ENCODE data around the gene NOX4.

NOX4 gene

GRCh38 chr11:89484896-89485295 is 6.3 kb downstream of the NOX4 start:
- DNase-seq (ENCODE audit: low read depth): no peak
- TF ChIP-seq, protein P1, sequence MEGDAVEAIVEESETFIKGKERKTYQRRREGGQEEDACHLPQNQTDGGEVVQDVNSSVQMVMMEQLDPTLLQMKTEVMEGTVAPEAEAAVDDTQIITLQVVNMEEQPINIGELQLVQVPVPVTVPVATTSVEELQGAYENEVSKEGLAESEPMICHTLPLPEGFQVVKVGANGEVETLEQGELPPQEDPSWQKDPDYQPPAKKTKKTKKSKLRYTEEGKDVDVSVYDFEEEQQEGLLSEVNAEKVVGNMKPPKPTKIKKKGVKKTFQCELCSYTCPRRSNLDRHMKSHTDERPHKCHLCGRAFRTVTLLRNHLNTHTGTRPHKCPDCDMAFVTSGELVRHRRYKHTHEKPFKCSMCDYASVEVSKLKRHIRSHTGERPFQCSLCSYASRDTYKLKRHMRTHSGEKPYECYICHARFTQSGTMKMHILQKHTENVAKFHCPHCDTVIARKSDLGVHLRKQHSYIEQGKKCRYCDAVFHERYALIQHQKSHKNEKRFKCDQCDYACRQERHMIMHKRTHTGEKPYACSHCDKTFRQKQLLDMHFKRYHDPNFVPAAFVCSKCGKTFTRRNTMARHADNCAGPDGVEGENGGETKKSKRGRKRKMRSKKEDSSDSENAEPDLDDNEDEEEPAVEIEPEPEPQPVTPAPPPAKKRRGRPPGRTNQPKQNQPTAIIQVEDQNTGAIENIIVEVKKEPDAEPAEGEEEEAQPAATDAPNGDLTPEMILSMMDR (IDR thresholded peaks at IDR 0.05; ENCODE audit: low read depth, low read length, missing control alignments): no peak
- no peak overlapping the region for H3K4me3 ChIP-seq (ENCODE audit: low read depth, low read length)

GRCh38 chr11:89477175-89477574 is 14.0 kb downstream of the NOX4 start:
- no peak for DNase-seq (ENCODE audit: low read depth)

GRCh38 chr11:89463266-89463780 is 27.9 kb downstream of the NOX4 start:
- TF ChIP-seq, protein P1 (IDR thresholded peaks at IDR 0.05; ENCODE audit: low read depth, low read length, missing control alignments): no peak
- H3K4me3 ChIP-seq (ENCODE audit: low read depth, low read length): no peak overlapping the region

More at GRCh38 chr11:89477175-89477574, 14.0 kb downstream of the NOX4 start:
- TF ChIP-seq, protein P1 (IDR thresholded peaks at IDR 0.05; ENCODE audit: low read depth, low read length, missing control alignments): no peak
- no peak overlapping the region for H3K4me3 ChIP-seq (ENCODE audit: low read depth, low read length)

GRCh38 chr11:89458716-89459115 is 32.5 kb downstream of the NOX4 start:
- no peak for DNase-seq (ENCODE audit: low read depth)
- no peak overlapping the region for H3K4me3 ChIP-seq (ENCODE audit: low read depth, low read length)
- TF ChIP-seq, protein P1 (IDR thresholded peaks at IDR 0.05; ENCODE audit: low read depth, low read length, missing control alignments): no peak

More at GRCh38 chr11:89463266-89463780, 27.9 kb downstream of the NOX4 start:
- DNase-seq (ENCODE audit: low read depth): no peak

DNA sequence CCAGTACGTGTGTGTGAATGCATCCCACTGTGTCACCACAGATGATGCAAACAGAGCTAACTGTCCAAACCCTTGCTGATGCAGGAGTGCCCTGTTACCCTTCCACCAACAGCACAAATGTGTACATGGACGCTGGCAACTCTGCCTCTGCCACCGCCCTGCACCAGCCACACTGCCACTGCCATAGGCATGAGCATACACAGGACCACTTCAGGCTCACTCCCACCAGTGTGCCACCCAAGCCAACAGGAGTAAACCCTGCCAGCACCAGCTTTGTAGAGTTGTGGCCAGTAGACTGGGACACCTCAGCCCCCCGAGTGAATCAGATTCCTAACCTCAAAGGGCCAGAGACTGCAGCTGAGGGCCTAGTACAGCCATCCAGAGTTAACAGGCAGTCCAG is 34.0 kb downstream of the NOX4 start:
- H3K4me3 ChIP-seq (ENCODE audit: low read depth, low read length): no peak overlapping the region
- TF ChIP-seq, protein P1 (IDR thresholded peaks at IDR 0.05; ENCODE audit: low read depth, low read length, missing control alignments): no peak
- DNase-seq (ENCODE audit: low read depth): no peak

DNA sequence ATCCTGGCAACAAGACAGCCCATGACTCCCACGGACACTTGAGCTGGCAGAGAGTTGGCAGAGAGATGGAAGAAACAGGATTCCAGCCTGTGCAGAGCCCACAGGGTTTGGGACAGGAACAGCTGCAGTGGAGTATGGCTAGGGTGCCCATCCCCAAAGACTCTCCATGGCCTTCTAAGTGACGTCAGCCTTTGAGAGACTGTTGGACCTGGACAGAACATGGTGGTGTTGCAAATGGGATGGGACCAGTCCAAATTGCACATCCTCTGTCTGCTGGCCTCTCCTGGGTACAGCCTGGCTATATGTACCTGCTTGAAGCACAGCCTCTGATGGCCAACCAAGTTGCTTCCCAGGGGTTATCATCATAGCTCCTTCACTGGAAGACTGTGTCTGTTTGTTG is 34.5 kb downstream of the NOX4 start:
- no peak for DNase-seq (ENCODE audit: low read depth)
- H3K4me3 ChIP-seq (ENCODE audit: low read depth, low read length): no peak overlapping the region
- TF ChIP-seq, protein P1 (IDR thresholded peaks at IDR 0.05; ENCODE audit: low read depth, low read length, missing control alignments): no peak

DNA sequence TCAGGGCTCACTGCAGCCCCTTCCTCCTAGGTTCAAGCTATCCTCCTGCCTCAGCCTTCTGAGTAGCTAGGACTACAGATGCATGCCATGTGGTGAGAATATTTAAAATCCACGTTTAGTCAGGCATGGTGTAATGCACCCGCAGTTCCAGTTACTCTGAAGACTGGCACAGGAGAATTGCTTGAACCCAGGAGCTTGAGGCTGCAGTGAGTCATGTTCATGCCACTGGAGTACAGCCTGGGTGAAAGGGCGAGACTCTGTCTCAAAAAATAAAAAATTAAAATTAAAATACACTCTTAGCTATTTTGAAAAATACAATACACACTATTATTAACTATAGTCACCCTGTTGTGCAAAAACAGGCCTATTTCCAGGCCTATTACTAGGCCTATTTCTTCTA is 38.4 kb downstream of the NOX4 start:
- no peak for DNase-seq (ENCODE audit: low read depth)
- TF ChIP-seq, protein P1 (IDR thresholded peaks at IDR 0.05; ENCODE audit: low read depth, low read length, missing control alignments): no peak
- H3K4me3 ChIP-seq (ENCODE audit: low read depth, low read length): no peak overlapping the region

All from GM12864 (cell line).